GM23338 (cell line): Measurements from ENCODE around the gene LACRT. TPM values are rescaled to one million over a fixed set of nuclear protein-coding genes. Genes with fewer than 3 reads are reported as not detected.

Experiments used
- ATAC-seq: fragments of 200-7000 bp; cut with Tn5 transposase; 3 replicates; pipeline ENCODE4 v1.9.1; 2020
- DNase-seq: peaks from one replicate; pipeline ENCODE4 v3.0.0-alpha.2; 2015; ENCODE audit warnings: low spot score
- H2AFZ ChIP-seq: fragments of 200-600 bp; sonication (generic); 2 replicates; pipeline ENCODE4 v1.8.0; 2016; ENCODE audit warnings: antibody characterized with exemption, mild to moderate bottlenecking, moderate library complexity
- H3F3A ChIP-seq: fragments of 200-600 bp; sonication (generic); replicated peaks from 2 replicates; pipeline ENCODE4 v1.8.0; 2017; ENCODE audit warnings: antibody characterized with exemption, mixed run types, low read depth
- H3K27ac ChIP-seq: fragments of 200-600 bp; sonication (generic); 2 replicates; pipeline ENCODE4 v1.6.1; 2016; ENCODE audit warnings: low read depth
- H3K27me3 ChIP-seq: fragments of 200-600 bp; sonication (generic); 2 replicates; pipeline ENCODE4 v1.8.0; 2016; ENCODE audit warnings: mild to moderate bottlenecking, mixed run types, moderate library complexity; ENCODE audit not compliant: insufficient read depth
- H3K36me3 ChIP-seq: fragments of 200-600 bp; sonication (generic); 2 replicates; pipeline ENCODE4 v1.8.0; 2016; ENCODE audit warnings: mild to moderate bottlenecking; ENCODE audit not compliant: insufficient read depth
- H3K4me1 ChIP-seq: fragments of 200-600 bp; sonication (generic); 2 replicates; pipeline ENCODE4 v1.8.0; 2016; ENCODE audit warnings: mild to moderate bottlenecking, moderate library complexity; ENCODE audit not compliant: insufficient read depth
- H3K4me2 ChIP-seq: fragments of 200-600 bp; sonication (generic); 2 replicates; pipeline ENCODE4 v1.7.1; 2017; ENCODE audit warnings: mixed run types
- H3K4me3 ChIP-seq: fragments of 200-600 bp; sonication (generic); 2 replicates; pipeline ENCODE4 v1.6.1; 2016; ENCODE audit warnings: mixed run types
- H3K79me2 ChIP-seq: fragments of 200-600 bp; sonication (generic); replicated peaks from 2 replicates; pipeline ENCODE4 v1.8.0; 2017; ENCODE audit warnings: mild to moderate bottlenecking; ENCODE audit not compliant: insufficient read depth
- H3K9me2 ChIP-seq: fragments of 200-600 bp; sonication (generic); 2 replicates; pipeline ENCODE4 v1.8.0; 2017; ENCODE audit not compliant: insufficient read depth
- H4K20me1 ChIP-seq: fragments of 200-600 bp; sonication (generic); replicated peaks from 2 replicates; pipeline ENCODE4 v1.8.0; 2017; ENCODE audit warnings: mild to moderate bottlenecking; ENCODE audit not compliant: insufficient read depth
- H3K27ac Mint-ChIP-seq: 2 replicates; pipeline ENCODE4 v1.8.0; 2020; ENCODE audit warnings: inconsistent platforms, mild to moderate bottlenecking, moderate library complexity, mixed read lengths
- H3K27me3 Mint-ChIP-seq: 3 replicates; pipeline ENCODE4 v1.8.0; 2022; ENCODE audit warnings: low read depth, mild to moderate bottlenecking, moderate library complexity, mixed read lengths, inconsistent platforms; ENCODE audit not compliant: insufficient read depth, poor library complexity
- H3K36me3 Mint-ChIP-seq: 3 replicates; pipeline ENCODE4 v1.8.0; 2021; ENCODE audit warnings: low read depth, mild to moderate bottlenecking, inconsistent platforms, moderate library complexity, mixed read lengths
- H3K4me1 Mint-ChIP-seq: 3 replicates; pipeline ENCODE4 v1.8.0; 2020; ENCODE audit warnings: mild to moderate bottlenecking, inconsistent platforms, mixed read lengths
- H3K4me3 Mint-ChIP-seq: 3 replicates; pipeline ENCODE4 v1.8.0; 2021; ENCODE audit warnings: moderate library complexity, mild to moderate bottlenecking, inconsistent platforms, mixed read lengths
- H3K9me3 Mint-ChIP-seq: 3 replicates; pipeline ENCODE4 v1.8.0; 2020; ENCODE audit warnings: moderate library complexity, mild to moderate bottlenecking, inconsistent platforms, mixed read lengths
- CTCF ChIP-seq, 2 experiments: fragments of 200-600 bp in 1 of 2; sonication (generic) in 1 of 2; conservative IDR thresholded peaks; 2 replicates each; pipeline versions ENCODE4 v1.5.1 to v1.6.1; 2016 to 2017; ENCODE audit warnings: antibody characterized with exemption in 2 of 2, low read depth in 2 of 2, mild to moderate bottlenecking in 2 of 2, moderate library complexity in 1 of 2
- JUNB ChIP-seq: IDR thresholded peaks from one replicate; pipeline ENCODE4 v1.6.1; 2016; ENCODE audit warnings: antibody characterized with exemption; ENCODE audit not compliant: unreplicated experiment
- STAT1 ChIP-seq: IDR thresholded peaks from one replicate; pipeline ENCODE4 v1.6.1; 2016; ENCODE audit warnings: antibody characterized with exemption; ENCODE audit not compliant: unreplicated experiment
- ZNF462 ChIP-seq: fragments of 250-450 bp; sonication (Bioruptor Pico); IDR thresholded peaks from 2 replicates; pipeline ENCODE4 v1.5.0; 2020; ENCODE audit warnings: mild to moderate bottlenecking, moderate library complexity
- polyA plus RNA-seq: library from polyadenylated mRNA; unstranded; fragments of >200 nt; fragmentation: Nextera tagmentation; extraction: Ambion mirVana; gene quantifications from 2 replicates; pipeline ENCODE4 v1.2.1, GENCODE V29; 2016
- total RNA-seq: library from RNA; depleted of rRNA; stranded (reverse); fragments of >200 nt; shearing (Covaris generic); gene quantifications from 2 replicates; pipeline ENCODE4 v1.2.3, GENCODE V29; 2014

Gene LACRT
- total and polyA plus RNA-seq, 2 experiments from 2014 or later = not detected

GRCh38 chr12:54682674-54683073, 48.0 kb upstream of the LACRT start (continued):
- TF ChIP-seq ZNF462 = peak; percentile 60; the same call in 1 of the 2 replicates
- no peak for TF ChIP-seq STAT1

- Histone ChIP-seq H3F3A (peaks cover 4% of the 10 kb centered on the region; the same call in 1 of the 2 replicates), H2AFZ (no peak overlapping the region), H3K4me3 (no peak overlapping the region), H3K36me3 (no peaks in the 10 kb centered on the region), H3K27ac (no peak overlapping the region), H3K27me3 (no peaks in the 10 kb centered on the region), H3K4me1 (peaks cover 55% of the 10 kb centered on the region), H3K4me2 (no peak overlapping the region; the same call in 1 of the 2 replicates), H4K20me1 (no peaks in the 10 kb centered on the region), H3K79me2 (no peaks in the 10 kb centered on the region), H3K9me2 (peaks cover 18% of the 10 kb centered on the region; the same call in 1 of the 2 replicates)
- Mint-ChIP-seq H3K9me3 (no peaks in the 10 kb centered on the region), H3K27me3 (peaks cover 12% of the 10 kb centered on the region), H3K4me1 (peaks cover 57% of the 10 kb centered on the region), H3K4me3 (no peak overlapping the region), H3K27ac (no peak overlapping the region), H3K36me3 (no peaks in the 10 kb centered on the region)
- DNase-seq = peak; percentile 88
- ATAC-seq = peak; percentile 80
- peak; percentile 66 to 69 for TF ChIP-seq CTCF (conservative IDR thresholded peaks at IDR 0.05; ENCODE audit: low read depth in 2 of 2)
- TF ChIP-seq JUNB = no peak
Observed at GRCh38 chr12:54680374-54680773, 45.7 kb upstream of the LACRT start.
